Hepatocyte (in vitro differentiated cells): ENCODE results near the gene SF3B6.

Experiments
- CTCF ChIP-seq: fragments of 200-600 bp; sonication (generic); IDR thresholded peaks from 2 replicates; pipeline ENCODE4 v1.5.1; 2016; ENCODE audit warnings: antibody characterized with exemption, mild to moderate bottlenecking; ENCODE audit not compliant: poor library complexity
- EZH2 ChIP-seq: fragments of 200-600 bp; sonication (generic); IDR thresholded peaks from 2 replicates; pipeline ENCODE4 v1.6.1; 2016; ENCODE audit warnings: antibody characterized with exemption, mild to moderate bottlenecking, borderline replicate concordance

GRCh38 chr2:24050041-24050979 lies 25.8 kb downstream of the SF3B6 start:
- no peak for TF ChIP-seq CTCF
- no peak for TF ChIP-seq EZH2
